ENCODE data around the gene CXCL13.

The CXCL13 gene

DNA sequence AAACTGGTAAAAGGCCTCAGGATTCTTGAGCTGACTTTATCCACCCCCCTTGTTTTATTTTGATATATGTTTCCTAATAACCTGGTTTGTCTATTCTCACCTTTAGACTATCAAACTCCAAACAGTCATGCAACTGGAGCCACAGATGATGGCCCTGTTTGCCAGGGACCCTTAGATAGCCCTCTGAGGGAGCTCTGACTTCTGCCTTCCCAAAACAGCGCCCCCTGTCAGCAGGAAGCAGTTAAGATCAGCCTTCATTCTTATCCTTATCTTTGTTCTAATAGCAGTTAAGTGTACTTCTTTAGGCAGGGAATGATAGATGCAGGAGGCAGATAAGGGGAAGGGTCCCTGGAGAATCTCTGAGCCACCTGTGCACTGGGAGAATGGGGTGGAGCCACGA lies 27.5 kb upstream of the CXCL13 start:
- H3K27ac ChIP-seq (ENCODE audit: low read depth, low read length): no peak overlapping the region
- TF ChIP-seq, protein P1, sequence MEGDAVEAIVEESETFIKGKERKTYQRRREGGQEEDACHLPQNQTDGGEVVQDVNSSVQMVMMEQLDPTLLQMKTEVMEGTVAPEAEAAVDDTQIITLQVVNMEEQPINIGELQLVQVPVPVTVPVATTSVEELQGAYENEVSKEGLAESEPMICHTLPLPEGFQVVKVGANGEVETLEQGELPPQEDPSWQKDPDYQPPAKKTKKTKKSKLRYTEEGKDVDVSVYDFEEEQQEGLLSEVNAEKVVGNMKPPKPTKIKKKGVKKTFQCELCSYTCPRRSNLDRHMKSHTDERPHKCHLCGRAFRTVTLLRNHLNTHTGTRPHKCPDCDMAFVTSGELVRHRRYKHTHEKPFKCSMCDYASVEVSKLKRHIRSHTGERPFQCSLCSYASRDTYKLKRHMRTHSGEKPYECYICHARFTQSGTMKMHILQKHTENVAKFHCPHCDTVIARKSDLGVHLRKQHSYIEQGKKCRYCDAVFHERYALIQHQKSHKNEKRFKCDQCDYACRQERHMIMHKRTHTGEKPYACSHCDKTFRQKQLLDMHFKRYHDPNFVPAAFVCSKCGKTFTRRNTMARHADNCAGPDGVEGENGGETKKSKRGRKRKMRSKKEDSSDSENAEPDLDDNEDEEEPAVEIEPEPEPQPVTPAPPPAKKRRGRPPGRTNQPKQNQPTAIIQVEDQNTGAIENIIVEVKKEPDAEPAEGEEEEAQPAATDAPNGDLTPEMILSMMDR (IDR thresholded peaks at IDR 0.05; ENCODE audit: insufficient read depth, low read length, poor library complexity, severe bottlenecking): no peak
- TF ChIP-seq EZH2phosphoT487 (conservative IDR thresholded peaks at IDR 0.05; ENCODE audit: low read length): no peak
- no peak overlapping the region for H3K4me2 ChIP-seq (ENCODE audit: low read depth, low read length, poor library complexity, severe bottlenecking)

DNA sequence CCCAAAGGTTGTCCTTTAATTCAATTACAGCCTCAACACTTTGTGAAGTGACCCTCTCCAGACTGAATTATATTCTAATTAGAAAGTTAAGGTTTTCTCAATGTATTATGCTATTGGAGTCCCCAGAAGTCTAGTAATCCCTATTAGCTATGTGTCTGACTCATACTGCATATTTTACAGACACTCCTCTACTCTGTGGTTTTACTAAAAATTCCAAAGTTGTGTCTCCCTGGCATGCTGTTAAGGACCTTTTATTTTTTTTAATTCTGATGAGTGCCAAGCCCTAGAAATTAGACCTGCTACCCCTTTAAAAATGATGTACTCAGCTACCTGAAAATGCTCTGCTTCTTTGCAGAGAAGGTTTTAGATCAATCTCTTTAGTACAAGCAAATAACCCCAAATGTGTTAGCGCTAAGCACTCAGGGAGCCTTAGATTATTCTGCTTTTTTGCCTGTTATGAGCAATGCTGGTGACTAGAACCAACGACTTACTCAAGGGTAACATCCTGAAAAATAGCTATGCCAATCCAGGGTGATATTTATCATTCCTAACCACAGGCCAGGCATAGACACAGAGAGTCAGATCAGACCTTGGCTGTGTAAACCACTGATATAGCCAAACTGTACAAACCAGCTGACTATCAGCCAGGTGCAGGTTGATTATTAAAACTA lies 26.1 kb upstream of the CXCL13 start:
- Histone ChIP-seq H3K4me2 (ENCODE audit: low read depth, low read length, poor library complexity, severe bottlenecking) (no peak overlapping the region), H3K27me3 (ENCODE audit: low read length) (no peaks in the 10 kb centered on the region), H3K9me3 (ENCODE audit: insufficient read depth, low read length) (no peaks in the 10 kb centered on the region), H3K36me3 (ENCODE audit: low read length) (no peaks in the 10 kb centered on the region), H3F3A (ENCODE audit: insufficient read depth) (no peaks in the 10 kb centered on the region), H4K20me1 (ENCODE audit: low read depth, low read length) (no peaks in the 10 kb centered on the region), H3K4me3 (ENCODE audit: insufficient read depth, low read length, poor library complexity, severe bottlenecking) (no peak overlapping the region), H3K9ac (ENCODE audit: low read length) (no peak overlapping the region), H3K79me2 (ENCODE audit: insufficient read depth, low read length) (no peaks in the 10 kb centered on the region), H2AFZ (ENCODE audit: low read depth, low read length, severe bottlenecking) (no peak overlapping the region), H3K27ac (ENCODE audit: low read depth, low read length) (no peak overlapping the region), H3K9me2 (replicated peaks; ENCODE audit: insufficient read depth, low read length) (no peaks in the 10 kb centered on the region)
- TF ChIP-seq, protein P1 (IDR thresholded peaks at IDR 0.05; ENCODE audit: insufficient read depth, low read length, poor library complexity, severe bottlenecking): no peak
- no peak for TF ChIP-seq EZH2phosphoT487 (conservative IDR thresholded peaks at IDR 0.05; ENCODE audit: low read length)

More for the DNA sequence above, 27.5 kb upstream of the CXCL13 start:
- Histone ChIP-seq H3K27me3 (ENCODE audit: low read length) (no peaks in the 10 kb centered on the region), H3K36me3 (ENCODE audit: low read length) (no peaks in the 10 kb centered on the region), H3K79me2 (ENCODE audit: insufficient read depth, low read length) (no peaks in the 10 kb centered on the region), H4K20me1 (ENCODE audit: low read depth, low read length) (no peaks in the 10 kb centered on the region), H3K9ac (ENCODE audit: low read length) (no peak overlapping the region), H3K4me3 (ENCODE audit: insufficient read depth, low read length, poor library complexity, severe bottlenecking) (no peak overlapping the region), H3K9me2 (replicated peaks; ENCODE audit: insufficient read depth, low read length) (no peaks in the 10 kb centered on the region), H3F3A (ENCODE audit: insufficient read depth) (no peaks in the 10 kb centered on the region), H2AFZ (ENCODE audit: low read depth, low read length, severe bottlenecking) (no peak overlapping the region), H3K9me3 (ENCODE audit: insufficient read depth, low read length) (no peaks in the 10 kb centered on the region)

DNA sequence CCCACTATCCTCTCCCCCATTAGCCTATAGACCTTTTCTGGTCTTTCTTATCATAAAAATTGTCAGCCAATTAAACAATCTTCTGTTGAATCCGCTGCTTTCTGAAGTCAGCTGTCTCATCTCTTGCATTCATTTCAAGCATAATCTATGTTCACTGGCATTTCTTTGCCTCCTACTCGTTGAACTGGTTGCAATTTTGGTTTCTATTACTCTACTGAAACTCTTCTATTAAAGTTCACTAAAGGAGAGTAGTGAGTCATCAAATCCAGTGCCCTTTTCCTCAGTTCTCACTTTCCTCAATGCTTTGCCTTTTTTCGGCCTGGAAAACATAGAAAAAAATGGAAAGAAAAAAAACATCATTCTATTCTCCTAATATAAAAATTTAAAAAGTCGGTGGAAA lies 23.9 kb upstream of the CXCL13 start:
- Histone ChIP-seq H3K4me2 (ENCODE audit: low read depth, low read length, poor library complexity, severe bottlenecking) (no peak overlapping the region), H3K9me2 (replicated peaks; ENCODE audit: insufficient read depth, low read length) (no peaks in the 10 kb centered on the region), H3K27ac (ENCODE audit: low read depth, low read length) (no peak overlapping the region)

More for the DNA sequence above, 23.9 kb upstream of the CXCL13 start:
- no peaks in the 10 kb centered on the region for H3K9me3 ChIP-seq (ENCODE audit: insufficient read depth, low read length)
- H3F3A ChIP-seq (ENCODE audit: insufficient read depth): no peaks in the 10 kb centered on the region
- no peak overlapping the region for H3K9ac ChIP-seq (ENCODE audit: low read length)
- H3K4me3 ChIP-seq (ENCODE audit: insufficient read depth, low read length, poor library complexity, severe bottlenecking): no peak overlapping the region
- no peaks in the 10 kb centered on the region for H3K79me2 ChIP-seq (ENCODE audit: insufficient read depth, low read length)
- TF ChIP-seq, protein P1 (IDR thresholded peaks at IDR 0.05; ENCODE audit: insufficient read depth, low read length, poor library complexity, severe bottlenecking): no peak
- TF ChIP-seq EZH2phosphoT487 (conservative IDR thresholded peaks at IDR 0.05; ENCODE audit: low read length): no peak
- no peaks in the 10 kb centered on the region for H3K27me3 ChIP-seq (ENCODE audit: low read length)
- no peaks in the 10 kb centered on the region for H3K36me3 ChIP-seq (ENCODE audit: low read length)
- H2AFZ ChIP-seq (ENCODE audit: low read depth, low read length, severe bottlenecking): no peak overlapping the region
- no peaks in the 10 kb centered on the region for H4K20me1 ChIP-seq (ENCODE audit: low read depth, low read length)
